Measurements from ENCODE around the gene MTFMT.

DNA sequence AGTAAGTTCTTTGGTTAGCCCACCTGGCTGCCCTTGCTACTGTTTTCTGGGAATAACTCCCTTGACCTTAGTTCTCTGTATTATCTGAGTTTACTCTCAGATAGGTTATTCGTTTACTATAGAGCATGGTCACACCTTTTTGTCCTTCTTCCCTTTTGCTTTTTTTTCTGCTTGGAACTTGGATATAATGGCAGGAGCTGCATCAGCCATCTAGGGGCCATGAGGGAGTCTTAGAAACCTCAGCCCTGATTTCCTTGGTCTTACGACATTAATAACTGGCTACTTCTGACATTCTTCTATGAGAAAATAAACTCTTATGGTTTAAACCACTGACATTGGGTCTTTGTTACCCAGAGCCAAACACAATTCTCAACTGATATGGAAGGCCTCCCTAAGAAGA is 12.3 kb upstream of the MTFMT start:
- TF ChIP-seq EGR1 (IDR thresholded peaks at IDR 0.05; ENCODE audit: low read depth in 2 of 2): no peak
- TF ChIP-seq REST (IDR thresholded peaks at IDR 0.05): no peak
- TF ChIP-seq, protein P1, sequence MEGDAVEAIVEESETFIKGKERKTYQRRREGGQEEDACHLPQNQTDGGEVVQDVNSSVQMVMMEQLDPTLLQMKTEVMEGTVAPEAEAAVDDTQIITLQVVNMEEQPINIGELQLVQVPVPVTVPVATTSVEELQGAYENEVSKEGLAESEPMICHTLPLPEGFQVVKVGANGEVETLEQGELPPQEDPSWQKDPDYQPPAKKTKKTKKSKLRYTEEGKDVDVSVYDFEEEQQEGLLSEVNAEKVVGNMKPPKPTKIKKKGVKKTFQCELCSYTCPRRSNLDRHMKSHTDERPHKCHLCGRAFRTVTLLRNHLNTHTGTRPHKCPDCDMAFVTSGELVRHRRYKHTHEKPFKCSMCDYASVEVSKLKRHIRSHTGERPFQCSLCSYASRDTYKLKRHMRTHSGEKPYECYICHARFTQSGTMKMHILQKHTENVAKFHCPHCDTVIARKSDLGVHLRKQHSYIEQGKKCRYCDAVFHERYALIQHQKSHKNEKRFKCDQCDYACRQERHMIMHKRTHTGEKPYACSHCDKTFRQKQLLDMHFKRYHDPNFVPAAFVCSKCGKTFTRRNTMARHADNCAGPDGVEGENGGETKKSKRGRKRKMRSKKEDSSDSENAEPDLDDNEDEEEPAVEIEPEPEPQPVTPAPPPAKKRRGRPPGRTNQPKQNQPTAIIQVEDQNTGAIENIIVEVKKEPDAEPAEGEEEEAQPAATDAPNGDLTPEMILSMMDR (IDR thresholded peaks at IDR 0.05; ENCODE audit: low read depth, low read length, missing input control): no peak
- no peak for TF ChIP-seq RAD21 (IDR thresholded peaks at IDR 0.05)
- no peak for TF ChIP-seq YY1 (IDR thresholded peaks at IDR 0.05)
- no peak for TF ChIP-seq ZBTB33 (IDR thresholded peaks at IDR 0.05)
- TF ChIP-seq RXRA (IDR thresholded peaks at IDR 0.05): no peak
- no peak for TF ChIP-seq GABPA (IDR thresholded peaks at IDR 0.05 in 1 of 2, conservative IDR thresholded peaks at IDR 0.05 in 1 of 2)
- no peak for TF ChIP-seq TAF1 (conservative IDR thresholded peaks at IDR 0.05)
- no peak for TF ChIP-seq HNF4G (IDR thresholded peaks at IDR 0.05)
- no peak for TF ChIP-seq NR2F2 (IDR thresholded peaks at IDR 0.05)
